SU-DHL-6 (cell line): ENCODE data around the gene TNFRSF1B.
A peak's percentile ranks its signal among the peaks of the same experiment; 100 is the strongest.

Experiments
- H2AFZ ChIP-seq: fragments of 200-600 bp; sonication (generic); 2 replicates; pipeline ENCODE4 v1.6.1; 2014; ENCODE audit warnings: low read depth, mild to moderate bottlenecking, moderate library complexity, mixed read lengths, antibody characterized with exemption, low read length; ENCODE audit not compliant: severe bottlenecking
- H3F3A ChIP-seq: fragments of 200-600 bp; shearing (Covaris generic); 2 replicates; pipeline ENCODE4 v1.6.0; 2016; ENCODE audit warnings: antibody characterized with exemption, mild to moderate bottlenecking; ENCODE audit not compliant: insufficient read depth
- H3K27ac ChIP-seq: fragments of 200-600 bp; sonication (generic); 2 replicates; pipeline ENCODE4 v1.5.1; 2016; ENCODE audit warnings: low read depth, mild to moderate bottlenecking, low read length, moderate library complexity, mixed read lengths
- H3K27me3 ChIP-seq: fragments of 200-600 bp; sonication (generic), shearing (Covaris generic); 2 replicates; pipeline ENCODE4 v1.6.0; 2014; ENCODE audit warnings: mild to moderate bottlenecking, low read length
- H3K36me3 ChIP-seq: fragments of 200-600 bp; sonication (generic); 2 replicates; pipeline ENCODE4 v1.6.1; 2014; ENCODE audit warnings: mild to moderate bottlenecking, low read length, mixed read lengths
- H3K4me2 ChIP-seq: fragments of 300-600, 200-600 bp; shearing (Covaris generic), sonication (generic); 2 replicates; pipeline ENCODE4 v1.6.0; 2014; ENCODE audit warnings: low read length, low read depth, mild to moderate bottlenecking; ENCODE audit not compliant: poor library complexity, severe bottlenecking
- H3K4me3 ChIP-seq: fragments of 200-600 bp; sonication (generic); 2 replicates; pipeline ENCODE4 v1.5.1; 2014; ENCODE audit warnings: antibody characterized with exemption, low read length, mild to moderate bottlenecking, mixed read lengths; ENCODE audit not compliant: insufficient read depth, poor library complexity, severe bottlenecking
- H3K79me2 ChIP-seq: fragments of 200-600 bp; sonication (generic); 2 replicates; pipeline ENCODE4 v1.6.1; 2014; ENCODE audit warnings: mild to moderate bottlenecking, low read length, moderate library complexity; ENCODE audit not compliant: insufficient read depth
- H3K9ac ChIP-seq: fragments of 200-600 bp; sonication (generic); 2 replicates; pipeline ENCODE4 v1.7.0; 2014; ENCODE audit warnings: mild to moderate bottlenecking, low read length
- H3K9me2 ChIP-seq: fragments of 200-600 bp; sonication (generic); replicated peaks from 2 replicates; pipeline ENCODE4 v1.6.1; 2014; ENCODE audit warnings: low read length; ENCODE audit not compliant: insufficient read depth
- H3K9me3 ChIP-seq: fragments of 200-600 bp; sonication (generic); 2 replicates; pipeline ENCODE4 v1.6.1; 2014; ENCODE audit warnings: low read length, mixed read lengths; ENCODE audit not compliant: insufficient read depth
- H4K20me1 ChIP-seq: fragments of 200-600 bp; sonication (generic); 2 replicates; pipeline ENCODE4 v1.6.1; 2014; ENCODE audit warnings: low read depth, mild to moderate bottlenecking, antibody characterized with exemption, low read length, moderate library complexity, mixed read lengths
- EZH2phosphoT487 ChIP-seq: fragments of 200-600 bp; sonication (generic), shearing (Covaris generic); conservative IDR thresholded peaks from 2 replicates; pipeline ENCODE4 v1.6.1; 2018; ENCODE audit warnings: mild to moderate bottlenecking, antibody characterized with exemption, low read length, moderate library complexity, mixed read lengths
- TF ChIP-seq, protein P1 (sequence below): fragments of 200-600 bp; sonication (generic); IDR thresholded peaks from one replicate; pipeline ENCODE4 v1.5.1; 2017; ENCODE audit warnings: antibody characterized with exemption, mild to moderate bottlenecking, low read length, moderate library complexity; ENCODE audit not compliant: insufficient read depth, poor library complexity, severe bottlenecking

Gene TNFRSF1B

GRCh38 chr1:12161324-12161661, 5.5 kb upstream of the TNFRSF1B start:
- no peak overlapping the region; the same call in 1 of the 2 replicates for H3K9ac ChIP-seq

GRCh38 chr1:12161662-12162458, 4.9 kb upstream of the TNFRSF1B start:
- H2AFZ ChIP-seq = peak overlapping the region; percentile 15
- no peaks in the 10 kb centered on the region for H3K9me3 ChIP-seq
- no peaks in the 10 kb centered on the region for H3K36me3 ChIP-seq
- H4K20me1 ChIP-seq = no peaks in the 10 kb centered on the region
- peak overlapping the region; percentile 43 for H3K27ac ChIP-seq
- no peaks in the 10 kb centered on the region for H3K9me2 ChIP-seq
- no peak overlapping the region; the same call in 1 of the 2 replicates for H3K9ac ChIP-seq
- no peaks in the 10 kb centered on the region for H3K79me2 ChIP-seq
- no peak overlapping the region for H3K4me3 ChIP-seq
- TF ChIP-seq, protein P1, sequence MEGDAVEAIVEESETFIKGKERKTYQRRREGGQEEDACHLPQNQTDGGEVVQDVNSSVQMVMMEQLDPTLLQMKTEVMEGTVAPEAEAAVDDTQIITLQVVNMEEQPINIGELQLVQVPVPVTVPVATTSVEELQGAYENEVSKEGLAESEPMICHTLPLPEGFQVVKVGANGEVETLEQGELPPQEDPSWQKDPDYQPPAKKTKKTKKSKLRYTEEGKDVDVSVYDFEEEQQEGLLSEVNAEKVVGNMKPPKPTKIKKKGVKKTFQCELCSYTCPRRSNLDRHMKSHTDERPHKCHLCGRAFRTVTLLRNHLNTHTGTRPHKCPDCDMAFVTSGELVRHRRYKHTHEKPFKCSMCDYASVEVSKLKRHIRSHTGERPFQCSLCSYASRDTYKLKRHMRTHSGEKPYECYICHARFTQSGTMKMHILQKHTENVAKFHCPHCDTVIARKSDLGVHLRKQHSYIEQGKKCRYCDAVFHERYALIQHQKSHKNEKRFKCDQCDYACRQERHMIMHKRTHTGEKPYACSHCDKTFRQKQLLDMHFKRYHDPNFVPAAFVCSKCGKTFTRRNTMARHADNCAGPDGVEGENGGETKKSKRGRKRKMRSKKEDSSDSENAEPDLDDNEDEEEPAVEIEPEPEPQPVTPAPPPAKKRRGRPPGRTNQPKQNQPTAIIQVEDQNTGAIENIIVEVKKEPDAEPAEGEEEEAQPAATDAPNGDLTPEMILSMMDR = no peak
- TF ChIP-seq EZH2phosphoT487 = no peak
- H3K27me3 ChIP-seq = no peaks in the 10 kb centered on the region
- peak overlapping the region; percentile 7 for H3K4me2 ChIP-seq
- H3F3A ChIP-seq = no peaks in the 10 kb centered on the region

More at GRCh38 chr1:12161324-12161661, 5.5 kb upstream of the TNFRSF1B start:
- no peaks in the 10 kb centered on the region for H3K9me2 ChIP-seq
- no peak overlapping the region for H3K4me3 ChIP-seq
- peak overlapping the region; percentile 43; the same call in 1 of the 2 replicates for H3K27ac ChIP-seq
- no peaks in the 10 kb centered on the region for H3K36me3 ChIP-seq
- H4K20me1 ChIP-seq = no peaks in the 10 kb centered on the region
- no peaks in the 10 kb centered on the region for H3K79me2 ChIP-seq
- peak overlapping the region; percentile 7 for H3K4me2 ChIP-seq
- H3F3A ChIP-seq = no peaks in the 10 kb centered on the region
- no peak overlapping the region for H2AFZ ChIP-seq
- H3K9me3 ChIP-seq = no peaks in the 10 kb centered on the region
- TF ChIP-seq, protein P1 = no peak
- TF ChIP-seq EZH2phosphoT487 = no peak
- no peaks in the 10 kb centered on the region for H3K27me3 ChIP-seq

- Histone ChIP-seq H3K9me3 (no peaks in the 10 kb centered on the region), H3K36me3 (no peaks in the 10 kb centered on the region), H3K4me2 (peak overlapping the region; percentile 7), H3K27me3 (no peaks in the 10 kb centered on the region), H2AFZ (no peak overlapping the region), H4K20me1 (no peaks in the 10 kb centered on the region), H3K4me3 (no peak overlapping the region), H3K27ac (peak overlapping the region; percentile 43), H3K79me2 (no peaks in the 10 kb centered on the region), H3F3A (no peaks in the 10 kb centered on the region), H3K9ac (no peak overlapping the region; the same call in 1 of the 2 replicates), H3K9me2 (no peaks in the 10 kb centered on the region)
- TF ChIP-seq EZH2phosphoT487 = no peak
- TF ChIP-seq, protein P1 = no peak
These were observed 4.2 kb upstream of the TNFRSF1B start for GRCh38 chr1:12162459-12163137.
